Calu3 (cell line): ENCODE results near the gene ASIC2. TPM values are rescaled to one million over a fixed set of nuclear protein-coding genes. Genes with fewer than 3 reads are reported as not detected.

Experiments
- BruUV-seq: library from RNA; stranded (reverse); fragments of 400-500 nt; replicated peaks from 2 replicates; lab custom pipeline; 2021; lab: Mats Ljungman, UMichigan
- CTCF ChIA-PET: fragments of 300-600 bp; sonication (Branson Sonifier 250); formaldehyde crosslinking; loops from one replicate; lab custom pipeline; 2022; ENCODE audit warnings: antibody characterized with exemption; lab: Charles Lee
- DNase-seq: peaks from one replicate; pipeline ENCODE4 v3.0.0; 2022
- H3K27ac Mint-ChIP-seq: one replicate; pipeline ENCODE4 v1.8.0; 2022; ENCODE audit warnings: mixed read lengths; ENCODE audit not compliant: unreplicated experiment
- H3K27me3 Mint-ChIP-seq: one replicate; pipeline ENCODE4 v1.8.0; 2022; ENCODE audit warnings: mixed read lengths; ENCODE audit not compliant: unreplicated experiment
- H3K36me3 Mint-ChIP-seq: one replicate; pipeline ENCODE4 v1.8.0; 2022; ENCODE audit warnings: mild to moderate bottlenecking, moderate library complexity, mixed read lengths; ENCODE audit not compliant: insufficient read depth, unreplicated experiment
- H3K4me1 Mint-ChIP-seq: one replicate; pipeline ENCODE4 v1.8.0; 2022; ENCODE audit warnings: mild to moderate bottlenecking, low read depth, mixed read lengths; ENCODE audit not compliant: unreplicated experiment
- H3K4me3 Mint-ChIP-seq: one replicate; pipeline ENCODE4 v1.8.0; 2022; ENCODE audit warnings: mild to moderate bottlenecking, low read depth, moderate library complexity, mixed read lengths; ENCODE audit not compliant: unreplicated experiment
- H3K9me3 Mint-ChIP-seq: one replicate; pipeline ENCODE4 v1.8.0; 2022; ENCODE audit warnings: low read depth, mixed read lengths; ENCODE audit not compliant: unreplicated experiment
- CTCF ChIP-seq: fragments of 200-600 bp; IDR thresholded peaks from one replicate; pipeline ENCODE4 v1.8.0; 2022; ENCODE audit warnings: antibody characterized with exemption; ENCODE audit not compliant: unreplicated experiment
- intact Hi-C: fragments of 100-400 bp; cut with micrococcal nuclease; formaldehyde crosslinking; loops from one replicate; pipeline ENCODE4 v1.10.0; 2022; ENCODE audit not compliant: unreplicated experiment
- total RNA-seq: library from RNA; stranded (reverse); gene quantifications from 2 replicates; pipeline ENCODE4 v1.2.3, GENCODE V29; 2022

The ASIC2 gene
- total RNA-seq, 1 experiment from 2014 or later, result not detected

DNA sequence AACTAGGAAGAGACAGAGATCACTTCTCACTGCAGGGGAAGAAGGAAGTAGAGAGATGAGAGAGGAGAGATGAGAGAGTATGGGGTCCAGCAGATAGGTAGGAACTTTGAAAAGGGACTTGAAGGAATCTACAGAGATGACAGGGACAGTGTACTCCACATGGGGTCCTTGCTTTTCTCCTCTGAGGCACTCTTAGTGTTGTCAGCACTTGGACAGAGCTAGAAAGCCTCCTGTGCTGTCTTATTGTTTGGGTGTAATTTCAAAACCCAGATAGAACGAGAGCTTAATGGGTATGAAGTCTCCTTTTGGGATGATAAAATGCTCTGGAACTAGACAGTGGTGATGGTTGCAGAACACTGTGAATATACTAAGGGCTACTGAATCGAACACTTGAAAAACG, 65.2 kb downstream of the ASIC2 start:
- BruUV-seq, result no TSS peak
- Mint-ChIP-seq H3K27me3 (peaks cover 63% of the 10 kb centered on the region), H3K36me3 (no peaks in the 10 kb centered on the region), H3K4me3 (no peak overlapping the region), H3K4me1 (no peaks in the 10 kb centered on the region), H3K9me3 (no peaks in the 10 kb centered on the region), H3K27ac (no peak overlapping the region)
- no peak for TF ChIP-seq CTCF
- DNase-seq, result no peak
- CTCF ChIA-PET, result interaction anchor here (1.4 kb wide), 1 partner anchor 19 kb away, joined by 3 read pairs; no protein-coding TSS in a partner anchor
- intact Hi-C loops, result no loop called here

- no peak overlapping the region for H3K27ac Mint-ChIP-seq
- H3K9me3 Mint-ChIP-seq, result no peaks in the 10 kb centered on the region
- no TSS peak for BruUV-seq
- DNase-seq, result no peak
- H3K27me3 Mint-ChIP-seq, result peaks cover 68% of the 10 kb centered on the region
- no peak for TF ChIP-seq CTCF
- H3K4me3 Mint-ChIP-seq, result no peak overlapping the region
- no peaks in the 10 kb centered on the region for H3K4me1 Mint-ChIP-seq
- H3K36me3 Mint-ChIP-seq, result no peaks in the 10 kb centered on the region
- CTCF ChIA-PET, result no interaction called here
- intact Hi-C loops, result no loop called here
Observed at GRCh38 chr17:33225994-33226393, 67.1 kb downstream of the ASIC2 start.

GRCh38 chr17:33225509-33225908, 67.6 kb downstream of the ASIC2 start:
- no peak for TF ChIP-seq CTCF
- Mint-ChIP-seq H3K9me3 (no peaks in the 10 kb centered on the region), H3K36me3 (no peaks in the 10 kb centered on the region), H3K4me1 (no peaks in the 10 kb centered on the region), H3K27ac (no peak overlapping the region), H3K4me3 (no peak overlapping the region), H3K27me3 (peaks cover 63% of the 10 kb centered on the region)
- intact Hi-C loops, result no loop called here
- no peak for DNase-seq
- CTCF ChIA-PET, result no interaction called here
- no TSS peak for BruUV-seq

- intact Hi-C loops, result no loop called here
- no peak for TF ChIP-seq CTCF
- no peak overlapping the region for H3K4me3 Mint-ChIP-seq
- H3K9me3 Mint-ChIP-seq, result no peaks in the 10 kb centered on the region
- CTCF ChIA-PET, result no interaction called here
- peaks cover 47% of the 10 kb centered on the region for H3K27me3 Mint-ChIP-seq
- DNase-seq, result no peak
- H3K27ac Mint-ChIP-seq, result no peak overlapping the region
- H3K36me3 Mint-ChIP-seq, result no peaks in the 10 kb centered on the region
- BruUV-seq, result no TSS peak
- H3K4me1 Mint-ChIP-seq, result no peaks in the 10 kb centered on the region
Observed at GRCh38 chr17:33220036-33220435, 73.1 kb downstream of the ASIC2 start.
